GM12892 (cell line): ENCODE measurements around the gene CREB3.

ENCODE experiments used
- POLR2A ChIP-seq: IDR thresholded peaks from 2 replicates; pipeline ENCODE4 v1.6.1; 2011; ENCODE audit warnings: low read depth, low read length, control low read depth
- POLR2AphosphoS5 ChIP-seq: IDR thresholded peaks from 2 replicates; pipeline ENCODE4 v1.6.1; 2011; ENCODE audit warnings: low read depth, low read length, control low read depth
- TAF1 ChIP-seq: IDR thresholded peaks from 2 replicates; pipeline ENCODE4 v1.6.1; 2011; ENCODE audit warnings: low read depth, mild to moderate bottlenecking, control low read depth, low read length, borderline replicate concordance

- no peak for TF ChIP-seq TAF1
- TF ChIP-seq POLR2A: no peak
- TF ChIP-seq POLR2AphosphoS5: no peak
Measured at GRCh38 chr9:35748242-35748857, 15.9 kb downstream of the CREB3 start.
